ENCODE measurements around the gene EFEMP2.
A peak's percentile ranks its signal among the peaks of the same experiment; 100 is the strongest.
"Not testable (repeated sequence)": the region's sequence is repeated elsewhere in the genome, so short reads cannot be mapped to it uniquely, and the experiment has no call there.

The EFEMP2 gene

DNA sequence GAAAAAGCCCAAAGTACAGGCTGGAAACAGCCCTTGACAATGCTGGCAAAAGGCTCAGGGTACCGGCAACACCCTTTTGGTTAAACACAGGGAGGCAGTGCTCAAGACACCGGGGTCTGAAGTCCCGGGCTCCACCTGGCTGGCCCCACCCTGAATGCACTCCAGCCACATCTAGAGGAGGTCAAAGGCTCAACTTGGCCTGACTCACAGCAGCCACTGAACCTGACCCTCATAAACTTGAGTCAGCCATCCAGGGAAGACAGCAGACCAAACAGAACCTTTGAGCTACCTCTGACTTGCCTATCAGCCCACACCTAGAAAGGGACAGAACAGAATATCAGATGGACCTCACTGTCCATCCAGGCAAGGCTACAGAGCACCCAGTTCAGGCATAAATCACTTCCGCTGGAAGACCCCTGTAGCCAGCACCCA is 18.4 kb downstream of the EFEMP2 start:
- no peak for DNase-seq

DNA sequence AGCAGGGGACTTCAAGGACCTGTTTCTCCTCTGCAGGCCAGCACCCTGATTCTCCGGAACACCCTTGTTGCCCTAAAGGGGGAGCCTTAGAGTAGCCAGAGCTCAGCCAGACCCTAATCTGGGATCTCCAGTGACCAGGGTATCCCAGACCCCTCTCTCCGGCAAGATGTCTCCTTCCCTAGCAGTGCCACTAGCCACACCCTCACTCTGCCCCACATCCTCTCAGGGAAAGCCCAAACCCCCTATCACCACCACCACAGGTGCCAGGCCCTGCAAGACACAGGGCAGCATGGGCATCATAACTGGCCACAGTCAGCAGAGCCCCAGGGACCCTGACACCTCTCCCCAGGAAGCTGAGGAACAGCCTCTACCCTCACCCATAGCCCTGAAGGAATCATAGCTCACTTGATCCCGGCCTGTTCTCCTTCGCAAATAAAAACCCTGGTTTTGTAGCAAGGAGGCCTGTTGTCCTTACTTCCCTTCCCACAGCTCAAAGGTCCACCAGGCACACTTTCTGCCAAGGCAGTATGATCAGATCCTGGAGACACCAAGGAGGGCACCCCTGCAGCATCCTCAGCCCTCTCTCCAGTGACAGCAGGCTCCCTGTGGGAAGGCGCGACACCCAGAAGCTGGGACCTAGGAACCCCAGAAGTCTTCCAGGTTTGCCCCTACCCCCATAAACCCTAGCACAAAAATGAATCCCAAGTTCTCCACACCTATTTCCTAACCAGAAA is 19.2 kb downstream of the EFEMP2 start:
- no peak for DNase-seq

DNA sequence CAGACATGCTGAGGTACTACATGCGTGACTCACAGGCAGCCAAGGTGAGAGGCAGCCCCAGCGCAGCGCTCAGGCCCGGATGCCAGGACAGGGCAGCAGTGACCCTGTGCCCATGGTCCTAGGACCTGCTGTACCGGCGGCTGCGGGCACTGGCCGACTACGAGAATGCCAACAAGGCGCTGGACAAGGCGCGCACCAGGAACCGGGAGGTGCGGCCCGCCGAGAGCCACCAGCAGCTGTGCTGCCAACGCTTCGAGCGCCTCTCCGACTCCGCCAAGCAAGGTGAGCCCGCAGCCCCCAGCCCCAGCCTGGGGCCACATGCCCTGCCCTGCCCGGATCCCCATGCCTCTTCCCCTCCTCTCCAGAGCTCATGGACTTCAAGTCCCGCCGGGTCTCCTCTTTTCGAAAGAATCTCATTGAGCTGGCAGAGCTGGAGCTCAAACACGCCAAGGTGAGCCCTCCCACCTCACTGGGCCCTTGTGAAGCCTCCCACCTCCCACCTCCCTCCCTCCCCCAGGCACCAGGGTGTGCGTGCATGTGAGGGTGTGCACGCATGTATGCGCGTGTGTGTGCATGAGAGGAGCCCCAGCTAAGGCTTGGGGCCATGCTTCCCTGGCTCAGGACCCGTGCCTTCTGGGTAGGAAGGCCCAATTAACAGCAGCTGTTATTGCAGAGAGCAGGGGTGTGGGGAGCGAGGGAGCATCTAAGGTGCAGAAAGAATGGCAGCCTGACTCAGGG is 19.9 kb downstream of the EFEMP2 start:
- no peak for DNase-seq

DNA sequence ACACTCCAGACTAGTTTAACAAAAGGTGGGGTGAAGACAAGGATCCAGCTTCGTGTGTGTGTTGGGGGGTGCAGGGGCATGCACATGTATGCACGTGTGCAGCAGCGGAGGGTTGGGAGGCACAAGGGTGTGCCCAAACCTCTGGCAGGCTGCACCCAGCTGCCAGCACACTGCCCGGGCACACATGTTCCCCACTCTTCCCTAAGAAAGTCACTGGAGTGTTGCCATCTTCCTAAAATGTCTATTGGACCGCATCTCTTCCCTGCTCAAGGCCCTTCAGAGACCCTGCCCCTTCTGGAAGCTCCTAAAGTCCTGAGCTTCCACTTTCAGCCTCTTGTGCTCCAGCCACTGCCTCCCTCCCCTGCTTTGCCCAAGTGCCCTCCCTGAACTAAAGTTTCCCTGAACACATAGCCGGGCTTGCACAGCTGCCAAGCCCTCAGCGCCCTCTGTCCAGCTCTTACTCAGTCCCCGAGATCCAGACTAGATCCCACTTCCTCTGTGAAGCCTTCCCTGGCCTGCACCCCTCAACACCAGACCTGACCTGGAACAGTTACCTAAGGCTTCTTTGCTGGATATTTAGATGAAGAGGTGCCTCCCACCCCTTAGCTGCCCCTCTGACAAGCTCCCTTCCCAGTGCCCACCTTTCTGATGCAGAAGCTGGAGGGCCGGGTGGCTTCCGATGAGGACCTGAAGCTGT is 20.6 kb downstream of the EFEMP2 start:
- no peak for DNase-seq

DNA sequence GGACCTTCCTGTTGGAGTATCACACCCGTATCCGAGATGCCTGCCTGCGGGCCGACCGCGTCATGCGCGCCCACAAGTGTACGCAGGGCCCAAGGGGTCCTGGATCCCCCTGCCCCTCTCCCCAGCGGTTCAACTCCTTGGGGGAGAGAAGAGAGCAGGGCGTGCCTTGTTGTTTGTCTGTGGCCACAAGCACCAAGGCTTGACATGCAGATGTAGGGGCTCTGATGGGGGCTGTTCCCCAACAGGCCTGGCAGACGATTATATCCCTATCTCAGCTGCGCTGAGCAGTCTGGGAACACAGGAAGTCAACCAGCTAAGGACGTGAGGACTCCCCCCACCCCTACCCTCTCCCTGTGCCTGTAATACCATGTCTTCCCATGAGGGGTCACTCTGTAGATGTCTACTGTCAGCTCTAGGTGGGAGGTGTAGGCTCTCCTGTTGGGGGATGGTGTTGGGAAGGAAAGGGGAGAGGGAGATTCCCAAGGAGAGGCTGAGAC is 21.5 kb downstream of the EFEMP2 start:
- peak in 1 of 5 donors; percentile 23 for DNase-seq

DNA sequence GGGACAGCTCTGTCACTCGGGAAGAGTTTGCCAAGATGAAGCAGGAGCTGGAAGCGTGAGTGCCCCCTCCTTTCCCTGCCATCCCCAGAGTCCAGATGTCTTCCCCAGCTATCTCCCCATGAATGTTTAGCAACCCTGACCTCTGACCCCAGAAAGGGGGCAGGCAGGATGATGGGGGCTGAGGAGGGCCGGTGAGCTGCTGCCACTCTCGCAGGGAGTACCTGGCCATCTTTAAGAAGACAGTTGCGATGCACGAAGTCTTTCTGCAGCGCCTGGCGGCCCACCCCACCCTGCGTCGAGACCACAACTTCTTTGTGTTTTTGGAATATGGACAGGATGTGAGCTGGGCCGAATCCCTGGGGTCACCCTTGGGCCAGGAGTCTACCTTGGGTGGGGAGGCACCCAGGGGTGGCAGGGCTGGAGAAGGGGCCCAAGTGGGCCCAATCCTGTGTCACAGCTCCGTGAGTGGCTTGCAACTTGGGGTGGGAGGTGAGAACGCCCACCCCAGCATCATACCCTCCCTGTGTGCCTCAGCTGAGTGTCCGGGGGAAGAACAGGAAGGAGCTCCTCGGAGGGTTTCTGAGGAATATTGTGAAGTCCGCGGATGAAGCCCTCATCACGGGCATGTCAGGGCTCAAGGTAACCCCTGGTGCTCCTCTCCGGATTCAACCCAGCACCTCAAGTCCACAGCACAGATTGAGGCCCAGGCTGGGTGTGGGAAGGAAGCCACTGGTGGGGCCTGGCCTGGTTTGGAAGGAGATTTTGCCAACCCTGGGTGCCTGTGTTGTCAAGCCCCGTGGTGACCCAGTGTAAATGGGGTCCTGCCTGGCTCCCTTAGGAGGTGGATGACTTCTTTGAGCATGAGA is 22.1 kb downstream of the EFEMP2 start:
- peak in 1 of 5 donors; percentile 12 for DNase-seq

DNA sequence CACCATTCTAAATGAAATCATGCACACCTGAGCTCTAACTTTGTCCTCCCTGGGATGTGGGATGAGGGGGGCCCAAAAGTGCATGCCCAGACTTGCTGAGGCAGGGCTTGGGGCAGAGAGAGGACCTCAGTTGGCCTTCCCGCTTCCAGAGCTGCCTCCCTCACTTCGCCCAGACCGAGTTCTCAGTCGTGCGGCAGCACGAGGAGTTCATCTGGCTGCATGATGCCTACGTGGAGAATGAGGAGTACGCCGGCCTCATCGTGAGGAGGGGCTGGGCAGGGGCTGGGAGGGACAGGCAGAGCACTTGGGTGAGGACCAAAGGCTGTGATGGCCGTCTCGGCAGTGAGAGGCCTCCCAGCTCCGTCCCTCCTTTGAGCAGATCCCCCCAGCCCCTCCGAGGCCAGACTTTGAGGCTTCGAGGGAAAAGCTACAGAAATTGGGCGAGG is 22.8 kb downstream of the EFEMP2 start:
- DNase-seq = no peak

DNA sequence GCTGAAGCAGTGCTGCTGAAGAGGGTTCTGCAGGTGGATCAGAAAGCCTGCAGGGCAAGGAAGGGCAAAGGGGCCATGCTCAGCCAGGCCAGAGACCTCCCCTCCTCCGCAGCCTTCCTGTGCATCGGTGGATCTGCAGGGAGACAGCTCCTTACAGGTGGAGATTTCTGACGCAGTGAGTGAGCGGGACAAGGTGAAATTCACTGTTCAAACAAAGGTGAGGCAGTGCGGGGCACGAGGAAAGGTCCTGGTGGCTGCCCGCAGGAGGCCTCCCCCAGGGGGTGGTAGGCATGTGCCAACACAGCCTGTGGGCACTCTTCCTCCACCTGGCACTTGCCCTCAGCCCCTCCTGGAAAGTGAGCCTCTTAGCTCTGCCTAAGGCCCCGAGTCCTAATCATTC is 23.2 kb downstream of the EFEMP2 start:
- DNase-seq = no peak

DNA sequence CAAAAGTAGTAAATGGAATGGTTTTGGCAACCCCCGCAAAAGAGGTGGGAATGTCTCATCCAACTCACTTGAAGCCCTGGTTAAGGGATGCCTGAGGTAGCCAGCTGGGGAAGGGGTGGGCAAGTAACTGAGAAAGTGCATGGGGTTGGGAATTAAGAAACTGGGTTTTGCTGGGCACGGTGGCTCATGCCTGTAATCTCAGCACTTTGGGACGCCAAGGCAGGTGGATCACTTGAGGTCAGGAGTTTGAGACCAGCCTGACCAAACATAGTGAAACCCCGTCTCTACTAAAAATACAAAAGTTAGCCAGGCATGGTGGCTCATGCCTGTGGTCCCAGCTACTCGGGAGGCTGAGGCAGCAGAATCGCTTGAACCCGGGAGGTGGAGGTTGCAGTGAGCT is 23.9 kb downstream of the EFEMP2 start:
- not testable (repeated sequence) for DNase-seq

DNA sequence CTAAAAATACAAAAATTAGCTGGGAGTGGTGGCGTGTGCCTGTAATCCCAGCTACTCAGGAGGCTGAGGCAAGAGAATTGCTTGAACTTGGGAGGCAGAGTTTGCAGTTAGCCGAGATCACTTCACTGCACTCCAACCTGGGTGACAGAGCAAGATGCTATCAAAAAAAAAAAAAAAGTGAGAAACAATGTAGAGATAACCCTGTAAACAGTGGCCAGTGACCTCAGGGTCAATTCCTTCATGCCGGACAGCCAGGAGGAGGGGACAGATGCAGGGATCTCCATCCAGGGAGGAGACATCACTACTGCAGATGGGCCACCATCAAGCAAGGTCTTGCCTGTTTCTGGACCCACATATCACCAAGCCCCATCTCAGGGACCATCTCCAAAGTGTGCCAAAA is 24.9 kb downstream of the EFEMP2 start:
- DNase-seq = no peak

DNA sequence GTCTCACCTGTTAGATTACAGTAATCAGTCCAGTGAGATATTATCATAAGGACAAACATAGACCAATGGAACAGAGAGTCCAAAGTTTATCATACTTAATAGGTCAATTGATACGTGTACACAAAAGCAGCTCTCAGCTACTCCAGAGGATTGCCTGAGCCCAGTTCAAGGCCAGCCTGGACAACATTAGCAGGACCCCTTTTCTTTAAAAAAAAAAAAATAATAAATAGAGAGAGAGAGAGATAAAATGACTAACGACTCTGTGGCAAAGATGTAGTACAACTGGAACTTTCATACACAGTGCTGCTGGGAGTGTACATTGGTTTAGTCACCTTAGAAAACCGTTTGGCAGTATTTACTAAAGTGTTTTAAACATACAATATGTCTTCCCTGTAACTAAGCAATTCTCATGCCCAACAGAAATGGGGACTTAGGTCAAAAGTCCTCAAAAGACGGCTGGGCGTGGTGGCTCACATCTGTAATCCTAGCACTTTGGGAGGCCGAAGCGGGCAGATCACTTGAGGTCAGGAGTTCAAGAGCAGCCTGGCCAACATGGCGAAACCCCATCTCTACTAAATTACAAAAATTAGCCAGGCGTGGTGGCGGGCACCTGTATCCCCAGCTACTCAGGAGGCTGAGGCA is 28.2 kb downstream of the EFEMP2 start:
- DNase-seq = no peak

DNA sequence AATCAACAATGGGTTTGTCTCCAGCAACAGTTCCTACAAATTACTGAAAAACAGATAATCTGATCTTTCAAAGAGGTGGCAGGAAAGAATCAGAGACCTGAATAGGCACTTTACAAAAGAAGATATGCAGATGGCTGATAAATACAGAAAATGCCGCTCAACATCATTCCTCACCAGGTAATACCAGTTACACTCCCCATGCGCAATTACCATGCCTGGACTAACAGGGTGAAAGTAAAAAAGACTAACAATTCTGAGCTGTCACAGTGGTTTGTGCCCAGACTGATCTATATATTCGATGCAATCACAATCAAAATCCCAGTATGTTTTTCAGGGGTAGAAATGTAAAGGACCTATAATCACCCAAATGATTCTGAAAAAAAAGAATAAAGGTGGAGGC is 28.8 kb downstream of the EFEMP2 start:
- DNase-seq = no peak

DNA sequence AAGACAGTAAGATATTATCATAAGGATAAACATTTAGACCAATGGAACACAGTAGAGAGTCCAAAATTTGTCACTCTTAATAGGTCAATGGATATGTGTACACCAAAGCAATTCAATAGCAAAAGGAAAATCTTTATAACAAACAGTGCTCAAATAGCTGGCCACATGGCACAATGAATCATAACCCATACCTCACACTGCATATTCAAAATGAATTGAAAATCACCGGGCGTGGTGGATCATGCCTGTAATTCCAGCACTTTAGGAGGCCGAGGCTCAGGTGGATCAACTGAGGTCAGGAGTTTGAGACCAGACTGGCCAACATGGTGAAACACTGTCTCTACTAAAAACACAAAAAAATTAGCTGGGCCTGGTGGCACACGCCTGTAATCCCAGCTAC is 30.5 kb downstream of the EFEMP2 start:
- DNase-seq = no peak

DNA sequence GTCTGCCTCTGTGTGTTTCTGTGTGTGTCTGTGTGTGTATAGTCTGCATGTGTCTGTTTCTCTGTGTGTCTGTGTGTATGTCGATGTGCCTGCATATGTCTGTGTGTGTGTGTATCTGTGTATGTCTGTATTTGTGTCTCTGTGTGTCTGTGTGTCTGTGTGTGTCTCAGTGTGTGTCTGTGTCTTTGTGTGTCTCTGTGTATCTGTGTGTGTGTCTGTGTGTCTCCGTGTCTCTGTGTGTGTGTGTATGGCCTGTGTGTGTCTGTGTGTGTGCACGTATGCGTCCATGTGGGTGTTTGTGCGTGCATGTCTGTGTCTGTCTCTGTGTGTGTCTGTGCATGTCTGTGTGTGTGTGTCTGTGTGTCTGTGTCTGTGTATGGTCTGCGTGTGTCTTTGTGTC is 38.4 kb downstream of the EFEMP2 start:
- no peak for DNase-seq

DNA sequence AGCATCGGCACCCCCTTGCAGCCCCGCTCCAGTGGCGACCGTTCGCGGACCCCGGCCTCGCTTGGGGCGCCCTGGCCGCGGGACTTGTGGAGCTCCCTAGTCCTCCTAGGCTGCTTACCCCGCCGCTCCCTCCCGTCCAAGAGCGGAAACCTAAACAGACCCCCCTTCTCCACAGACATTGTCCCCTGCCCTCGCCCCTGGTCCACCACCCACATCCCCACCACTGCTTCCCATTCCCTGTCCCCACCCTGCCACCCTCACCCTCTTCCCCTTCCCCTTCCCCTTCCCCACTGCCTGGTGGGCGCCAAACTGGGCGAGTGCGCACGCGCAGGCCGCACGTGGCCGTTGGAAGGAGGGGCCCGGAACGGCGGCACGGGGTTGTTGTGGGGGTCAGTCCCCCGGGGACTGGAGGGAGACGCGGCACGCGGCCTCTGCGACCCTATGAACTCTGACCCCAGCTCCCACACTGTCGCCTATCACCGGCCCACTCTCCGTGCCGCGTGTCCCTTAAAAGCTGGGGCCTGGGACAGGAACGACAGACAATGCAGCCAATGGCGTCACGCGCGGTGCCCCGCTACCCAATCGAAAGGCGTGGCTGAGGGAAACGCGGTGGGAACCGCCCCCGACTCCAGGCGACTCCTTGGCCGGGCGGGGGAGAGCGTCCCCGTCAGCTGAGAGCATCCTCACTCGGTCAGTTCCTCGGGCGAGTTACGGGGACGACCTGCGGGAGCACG is 39.1 kb downstream of the EFEMP2 start, which contains the start of gene SNX32:
TSS of gene SNX32 (plus strand) at position 667 of the 734 bp plus-strand sequence. CDS start 103 bp downstream, outside the sequence.
- peak; percentile 83 to 94 (median 88) for DNase-seq

DNA sequence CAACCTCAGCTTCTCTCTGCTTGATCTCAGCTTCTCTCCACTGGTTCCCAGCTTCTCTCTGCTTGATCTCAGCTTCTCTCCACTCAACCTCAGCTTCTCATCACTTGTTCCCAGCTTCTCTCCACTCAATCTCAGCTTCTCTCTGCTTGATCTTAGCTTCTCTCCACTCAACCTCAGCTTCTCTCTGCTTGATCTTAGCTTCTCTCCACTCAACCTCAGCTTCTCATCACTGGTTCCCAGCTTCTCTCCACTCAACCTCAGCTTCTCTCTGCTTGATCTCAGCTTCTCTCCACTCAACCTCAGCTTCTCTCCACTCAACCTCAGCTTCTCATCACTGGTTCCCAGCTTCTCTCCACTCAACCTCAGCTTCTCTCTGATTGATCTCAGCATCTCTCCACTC is 40.4 kb downstream of the EFEMP2 start:
- DNase-seq = not testable (repeated sequence)

DNA sequence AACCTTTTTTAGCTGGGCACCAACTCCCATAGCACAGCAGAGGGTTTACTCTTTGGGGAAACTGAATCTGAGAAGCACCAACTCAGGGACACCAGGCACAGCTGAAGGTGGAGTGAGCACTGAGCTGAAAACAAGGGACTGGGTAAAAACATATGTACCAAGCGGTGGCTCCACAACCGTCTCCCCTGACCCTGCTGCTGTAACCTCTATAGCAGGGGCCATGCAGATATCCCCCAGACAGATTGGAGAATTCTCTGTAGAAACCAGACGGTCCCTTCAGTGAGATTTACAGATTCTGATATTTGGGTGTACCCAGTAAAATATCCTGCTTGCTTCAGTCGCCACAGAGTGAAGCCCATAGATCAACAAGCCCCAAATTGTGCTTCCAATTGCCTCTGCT is 43.1 kb downstream of the EFEMP2 start:
- no peak for DNase-seq

DNA sequence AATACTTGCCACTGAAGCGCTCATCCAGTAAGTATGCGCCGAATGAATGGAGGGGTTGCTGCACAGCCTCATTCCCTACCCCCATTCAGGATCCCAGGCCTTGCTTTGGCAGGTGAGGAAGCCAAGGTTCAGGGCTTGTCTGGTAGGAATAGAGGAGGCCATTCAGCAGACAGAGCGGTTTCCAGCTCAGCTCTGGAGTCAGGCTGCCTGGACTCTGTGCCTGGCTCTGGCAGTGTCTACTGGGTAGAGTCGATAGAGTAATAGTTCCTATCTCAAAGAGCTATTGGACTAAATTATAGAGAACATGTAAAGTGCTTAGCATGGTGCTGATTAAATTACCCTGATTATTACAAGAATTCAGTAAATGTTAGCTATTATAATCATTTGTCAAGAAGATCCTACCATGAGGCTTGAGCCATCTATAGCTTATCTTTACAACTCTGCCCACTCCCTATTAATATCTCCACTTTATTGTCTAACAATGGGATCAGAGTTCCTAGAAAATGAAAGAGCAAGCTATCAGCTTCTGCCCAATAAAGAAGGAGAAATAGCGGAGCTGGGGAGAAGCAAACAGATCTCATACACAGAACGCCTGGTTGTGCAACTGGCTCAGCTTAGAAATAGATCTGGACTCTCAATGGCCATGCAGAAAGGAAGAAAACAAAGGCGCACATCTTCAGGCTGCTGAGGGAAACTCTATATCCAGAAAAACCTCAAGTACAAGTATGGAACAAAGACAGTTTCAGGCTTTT is 45.4 kb downstream of the EFEMP2 start:
- DNase-seq = no peak

DNA sequence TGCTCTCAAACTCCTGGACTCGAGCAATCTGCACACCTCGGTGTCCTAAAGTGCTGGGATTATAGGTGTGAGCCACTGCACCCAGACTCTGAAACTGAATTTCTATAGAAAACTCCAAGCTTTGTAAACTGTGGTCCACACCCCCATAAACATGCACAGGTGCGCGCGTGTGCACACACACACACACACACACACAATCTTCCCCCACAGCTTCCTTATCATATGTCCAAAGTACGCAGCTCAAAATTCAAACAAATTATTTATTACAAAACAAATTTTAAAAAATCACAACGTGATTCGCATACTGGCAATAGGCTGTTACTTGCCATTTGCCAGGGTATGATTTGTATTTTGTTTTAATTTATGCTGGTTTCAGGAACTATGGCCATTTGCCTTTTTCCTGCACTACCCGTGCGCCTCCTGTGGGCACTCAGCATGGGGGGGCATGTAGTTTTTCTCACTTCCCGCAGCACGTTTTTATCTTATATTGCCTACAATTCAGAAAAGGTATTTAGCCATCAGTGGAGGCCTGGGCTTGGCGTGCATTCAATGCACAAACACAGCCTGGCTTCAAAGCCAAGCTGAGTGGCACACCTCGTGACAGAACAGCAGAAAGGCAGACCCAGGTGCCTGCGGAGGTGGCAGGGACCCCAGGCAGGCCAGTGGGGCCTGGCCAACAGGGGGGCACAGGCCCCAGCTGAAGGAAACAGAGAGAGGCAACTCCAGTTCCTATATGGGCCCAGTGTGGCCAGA is 49.6 kb downstream of the EFEMP2 start:
- DNase-seq = no peak

DNA sequence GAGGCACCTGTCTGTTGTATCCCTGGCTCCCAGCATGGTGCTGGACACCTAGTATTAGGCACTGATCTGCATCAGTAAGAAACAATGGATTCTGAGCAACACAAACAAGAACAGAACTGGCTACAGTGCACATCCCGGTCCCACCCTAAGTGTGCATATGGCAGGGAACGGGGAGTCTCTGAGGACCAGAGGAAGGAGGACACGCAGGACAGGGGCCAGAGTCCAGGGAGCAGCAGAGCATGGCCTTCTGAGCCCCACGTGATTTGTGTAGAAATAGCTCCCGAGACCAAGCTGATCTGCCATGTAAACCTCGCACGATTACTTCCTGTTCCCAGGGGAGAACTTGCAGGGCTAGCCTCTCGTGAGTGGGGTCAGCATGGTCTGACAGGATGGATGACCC is 51.5 kb downstream of the EFEMP2 start:
- no peak for DNase-seq
